SK-N-DZ (cell line): ENCODE data around the gene S100A5.
A peak's percentile ranks its signal among the peaks of the same experiment; 100 is the strongest.

ENCODE experiments used
- DNase-seq: peaks from one replicate; pipeline ENCODE4 v3.0.0-alpha.2; 2015; ENCODE audit warnings: low spot score

Gene S100A5

DNA sequence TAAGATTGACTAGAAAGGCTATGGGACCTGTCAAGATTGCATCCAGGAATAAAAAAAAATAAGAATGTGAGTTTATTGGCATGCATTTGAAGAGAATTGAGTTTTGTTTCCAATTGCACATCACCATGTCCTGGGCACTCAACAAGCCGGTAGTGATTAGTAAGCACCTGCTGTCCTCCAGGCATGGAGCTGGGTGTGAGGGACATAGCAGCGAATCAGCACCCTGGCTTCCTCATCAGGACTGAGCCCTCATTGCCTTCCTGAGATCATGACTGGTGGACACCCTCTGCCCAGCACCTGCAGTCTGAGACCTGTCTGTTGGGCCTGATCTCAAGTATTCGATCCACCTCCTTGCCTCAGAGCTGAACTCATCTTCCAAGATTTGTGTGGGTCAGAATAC lies 31.7 kb downstream of the S100A5 start:
- DNase-seq, result no peak

GRCh38 chr1:153507926-153508583 lies 32.7 kb downstream of the S100A5 start:
- no peak for DNase-seq

DNA sequence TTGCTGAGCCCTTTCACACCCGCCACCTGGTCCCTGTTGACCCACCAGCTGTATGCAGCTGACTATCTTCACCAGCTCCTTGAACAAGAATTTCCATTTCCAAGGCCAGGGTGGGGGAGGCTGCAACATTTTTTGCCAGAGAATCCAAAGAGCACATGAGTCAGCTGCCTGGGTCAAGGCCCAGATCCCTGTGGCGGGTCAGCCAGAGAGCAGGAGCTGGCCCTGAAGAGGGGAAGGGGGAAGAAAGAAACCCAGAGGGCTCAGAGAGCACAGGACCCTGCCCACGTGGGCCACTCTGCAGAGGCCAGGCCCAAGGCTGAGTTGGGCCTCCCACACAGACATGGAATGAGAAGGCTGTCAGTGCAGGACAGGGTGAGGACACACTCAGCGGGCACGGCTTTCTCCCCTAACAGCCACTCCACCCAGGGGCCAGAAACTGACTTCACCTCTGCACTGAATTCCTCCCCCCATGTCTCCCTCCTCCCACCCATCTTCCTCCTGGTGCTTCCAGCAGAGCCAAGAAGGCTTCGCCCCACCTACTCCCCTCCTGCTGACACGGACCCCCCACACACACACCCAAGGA lies 33.8 kb downstream of the S100A5 start:
- no peak for DNase-seq

DNA sequence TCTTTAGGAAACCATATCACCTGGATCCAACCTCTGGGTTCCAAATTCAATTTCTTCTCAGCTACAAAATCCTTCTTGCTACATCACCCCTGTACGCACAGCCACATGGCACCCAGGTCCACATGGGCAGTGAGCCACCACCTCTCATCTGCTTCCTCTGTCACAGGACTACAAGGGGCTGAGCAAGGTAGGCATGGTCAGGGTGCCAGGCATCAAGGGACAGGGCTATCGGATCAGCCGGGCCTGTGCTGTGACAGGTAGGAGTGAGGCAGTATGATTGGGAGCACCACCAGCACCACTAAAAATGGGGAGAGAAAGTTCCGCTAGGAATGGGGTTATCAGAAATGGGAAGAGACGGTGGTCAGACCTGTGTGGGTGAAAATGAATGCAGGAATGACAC lies 34.3 kb downstream of the S100A5 start:
- DNase-seq, result no peak

DNA sequence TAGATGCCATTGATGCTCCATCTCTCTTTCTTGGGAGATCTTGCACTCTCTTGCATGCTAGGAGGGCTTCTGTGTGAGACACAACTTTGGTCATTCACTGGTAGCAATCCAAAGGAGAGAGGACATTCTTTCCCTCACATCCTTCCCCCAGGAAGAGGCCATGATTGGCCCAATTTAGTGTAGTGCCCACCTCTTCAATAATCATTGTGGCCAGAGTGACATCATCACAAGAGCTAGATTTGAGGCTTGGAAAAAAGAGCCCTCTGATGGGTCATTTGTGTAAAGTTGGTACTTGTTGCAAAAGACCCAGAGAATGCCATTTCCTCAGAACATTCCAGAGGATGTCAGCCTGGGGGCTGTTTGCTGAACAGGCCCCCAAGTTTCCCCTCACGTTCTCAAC lies 35.2 kb downstream of the S100A5 start:
- DNase-seq, result no peak

GRCh38 chr1:153503766-153504165 lies 37.0 kb downstream of the S100A5 start:
- DNase-seq, result no peak

- no peak for DNase-seq
Observed at GRCh38 chr1:153498746-153499145, 42.0 kb downstream of the S100A5 start.

- no peak for DNase-seq
Observed at GRCh38 chr1:153495536-153495935, 45.2 kb downstream of the S100A5 start.

DNA sequence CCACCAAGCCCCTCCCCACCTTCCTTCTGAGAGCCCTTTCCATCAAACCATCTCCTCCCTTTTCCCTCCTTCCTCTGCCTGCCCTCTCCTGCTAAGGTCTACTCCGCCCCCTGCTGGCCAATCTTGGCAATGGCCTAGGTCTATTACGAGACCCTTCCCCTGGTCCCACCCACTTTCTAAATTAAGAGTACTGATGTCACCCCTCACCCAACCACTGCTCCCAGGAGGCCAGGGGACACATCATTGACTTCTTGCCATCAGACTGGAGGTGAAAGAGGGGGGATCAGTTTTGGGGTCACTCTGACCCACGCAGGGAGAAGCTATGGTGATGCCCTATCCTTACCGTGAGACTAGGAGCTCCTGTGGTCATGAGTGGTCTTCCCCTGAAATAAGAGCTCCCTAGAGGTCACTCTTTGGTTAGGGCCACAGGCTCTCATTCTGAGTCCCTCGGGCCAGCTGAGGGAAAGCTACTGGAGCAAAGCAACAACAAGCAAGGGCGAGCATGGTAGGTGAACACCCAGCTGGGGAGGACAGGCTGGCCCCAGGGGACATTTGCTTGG lies 45.7 kb downstream of the S100A5 start:
- peak; percentile 83 for DNase-seq

- no peak for DNase-seq
Observed at GRCh38 chr1:153493343-153493960, 47.3 kb downstream of the S100A5 start.

DNA sequence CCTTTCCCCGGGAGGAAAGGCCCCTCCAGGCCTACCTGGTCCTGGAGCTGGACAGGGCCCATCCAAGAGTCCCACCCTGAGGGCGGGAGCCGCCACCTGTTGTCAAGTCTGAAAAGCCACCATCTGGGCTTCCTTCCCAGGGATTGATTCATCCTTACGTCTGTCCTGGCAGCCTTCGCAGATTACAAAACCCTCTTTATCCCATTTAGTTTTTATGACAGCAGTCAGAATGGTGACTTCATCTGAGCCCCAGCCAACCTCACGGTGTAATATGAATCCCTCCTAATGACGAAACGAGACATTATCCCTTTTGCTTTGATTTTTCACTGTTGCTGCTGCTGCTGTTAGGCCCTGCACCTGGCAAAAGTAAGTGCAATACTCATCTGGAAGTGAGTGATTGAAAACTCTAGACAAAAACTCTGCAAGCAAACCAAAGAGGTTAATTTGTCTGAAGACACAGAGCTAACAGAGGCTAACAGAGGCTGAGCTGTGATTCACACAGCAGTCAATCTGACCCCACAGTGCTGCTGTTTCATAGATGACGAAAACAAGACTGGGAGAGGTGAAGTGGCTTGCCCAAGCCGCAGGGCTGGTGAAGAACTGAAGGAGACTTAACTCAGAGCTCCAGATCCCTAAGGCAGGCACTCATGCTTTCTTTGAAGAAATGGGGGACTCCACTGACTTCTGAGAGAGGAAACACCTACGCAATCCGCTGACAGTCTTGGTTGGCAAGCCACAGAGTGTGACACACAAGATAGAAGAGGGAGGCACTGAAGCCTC lies 50.3 kb downstream of the S100A5 start:
- DNase-seq, result no peak

DNA sequence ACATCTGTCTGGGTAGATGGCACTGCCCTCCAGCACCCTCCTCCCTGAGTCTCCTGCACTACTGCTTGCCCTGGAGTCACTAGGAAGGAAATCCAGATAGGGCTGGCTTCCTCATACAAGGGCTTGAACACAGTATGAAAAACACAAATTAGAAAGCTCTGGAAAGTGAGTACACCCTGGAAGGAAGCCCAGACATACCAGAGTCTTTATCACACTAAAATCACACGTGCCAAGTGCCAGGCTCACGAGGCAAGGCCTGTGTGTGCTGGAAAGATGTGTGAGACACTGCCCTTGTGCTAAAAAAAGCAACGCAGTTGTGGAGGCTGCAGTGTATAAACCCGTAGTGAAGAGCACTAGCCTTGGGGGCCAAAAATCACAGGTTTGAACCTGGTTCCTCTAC lies 52.0 kb downstream of the S100A5 start:
- DNase-seq, result no peak

GRCh38 chr1:153487707-153488106 lies 53.0 kb downstream of the S100A5 start:
- no peak for DNase-seq
